Keratinocyte (primary cell): ENCODE measurements around the gene CNKSR3. TPM values are rescaled to one million over a fixed set of nuclear protein-coding genes. Genes with fewer than 3 reads are reported as not detected.

ENCODE experiments used
- DNase-seq: peaks from one replicate; pipeline ENCODE4 v3.0.0-alpha.2; 2011; ENCODE audit warnings: low read depth, missing footprints, low spot score
- FAIRE-seq: peaks from 2 replicates; lab custom pipeline; 2011; peaks lifted over from hg19 to GRCh38; lab: Jason Lieb, UNC
- H2AFZ ChIP-seq: 2 replicates; pipeline ENCODE4 v1.6.0; 2012; ENCODE audit warnings: low read length, control low read depth, inconsistent platforms; ENCODE audit not compliant: control insufficient read depth
- H3K27ac ChIP-seq: 2 replicates; pipeline ENCODE4 v1.5.1; 2011; ENCODE audit warnings: low read length; ENCODE audit not compliant: control insufficient read depth, insufficient read depth
- H3K27me3 ChIP-seq: 3 replicates; pipeline ENCODE4 v1.6.0; 2011; ENCODE audit warnings: low read length; ENCODE audit not compliant: control insufficient read depth, insufficient read depth; ENCODE audit errors: extremely low read depth
- H3K36me3 ChIP-seq, 2 experiments: 2 replicates in 1 of 2; 3 replicates in 1 of 2; pipeline ENCODE4 v1.5.1; 2011; ENCODE audit warnings: low read length in 2 of 2, mild to moderate bottlenecking in 1 of 2; ENCODE audit not compliant: control insufficient read depth in 2 of 2, insufficient read depth in 2 of 2; ENCODE audit errors: extremely low read depth in 1 of 2
- H3K4me1 ChIP-seq: 3 replicates; pipeline ENCODE4 v1.5.1; 2011; ENCODE audit warnings: low read length; ENCODE audit not compliant: control insufficient read depth, insufficient read depth; ENCODE audit errors: extremely low read depth
- H3K4me2 ChIP-seq: 3 replicates; pipeline ENCODE4 v1.6.0; 2011; ENCODE audit warnings: low read depth, low read length; ENCODE audit not compliant: control insufficient read depth, insufficient read depth; ENCODE audit errors: extremely low read depth
- H3K4me3 ChIP-seq, 3 experiments: fragments of 200-600 bp in 1 of 3; sonication (generic) in 1 of 3; 2 replicates in 2 of 3; 3 replicates in 1 of 3; pipeline ENCODE4 v1.5.1; 2011 to 2016; ENCODE audit warnings: low read length in 3 of 3, mild to moderate bottlenecking in 3 of 3, control low read depth in 2 of 3, inconsistent platforms in 1 of 3, low read depth in 1 of 3, mixed read lengths in 1 of 3, mixed run types in 1 of 3, moderate library complexity in 1 of 3; ENCODE audit not compliant: control insufficient read depth in 2 of 3, insufficient read depth in 2 of 3; ENCODE audit errors: extremely low read depth in 1 of 3
- H3K79me2 ChIP-seq: 2 replicates; pipeline ENCODE4 v1.6.0; 2012; ENCODE audit warnings: low read length; ENCODE audit not compliant: control insufficient read depth, insufficient read depth
- H3K9ac ChIP-seq: 3 replicates; pipeline ENCODE4 v1.6.0; 2011; ENCODE audit warnings: low read length; ENCODE audit not compliant: control insufficient read depth, insufficient read depth; ENCODE audit errors: extremely low read depth
- H3K9me1 ChIP-seq: 3 replicates; pipeline ENCODE4 v1.6.0; 2011; ENCODE audit warnings: low read length; ENCODE audit not compliant: control insufficient read depth, insufficient read depth; ENCODE audit errors: extremely low read depth
- H3K9me3 ChIP-seq: 2 replicates; pipeline ENCODE4 v1.5.1; 2012; ENCODE audit warnings: low read depth, low read length; ENCODE audit not compliant: control insufficient read depth
- H4K20me1 ChIP-seq: 3 replicates; pipeline ENCODE4 v1.6.0; 2011; ENCODE audit warnings: low read length; ENCODE audit not compliant: control insufficient read depth, insufficient read depth; ENCODE audit errors: extremely low read depth
- CTCF ChIP-seq, 3 experiments: IDR thresholded peaks in 1 of 3; conservative IDR thresholded peaks in 1 of 3; optimal IDR thresholded peaks in 1 of 3; 2 replicates in 2 of 3; 3 replicates in 1 of 3; pipeline versions ENCODE3 to v1.5.1; 2011; ENCODE audit warnings: low read length in 3 of 3, mild to moderate bottlenecking in 3 of 3, moderate library complexity in 2 of 3, control low read depth in 1 of 3, inconsistent platforms in 1 of 3; ENCODE audit not compliant: insufficient read depth in 2 of 3; ENCODE audit errors: extremely low read depth in 1 of 3
- EZH2 ChIP-seq: IDR thresholded peaks from one replicate; pipeline ENCODE4 v1.6.1; 2012; ENCODE audit warnings: inconsistent platforms, mild to moderate bottlenecking, low read length, moderate library complexity
- dilution Hi-C: fragments of 300-500 bp; cut with MboI; formaldehyde crosslinking; loops from one replicate; pipeline ENCODE4 v1.7.0; 2020; ENCODE audit warnings: low sequenced_read_pairs; ENCODE audit not compliant: extremely low pct_ligation_motif_present
- polyA plus RNA-seq, 5 experiments: library from polyadenylated mRNA; depleted of rRNA in 3 of 5; stranded (reverse) in 3 of 5; stranded (forward) in 1 of 5; unstranded in 1 of 5; fragments of >200 nt; gene quantifications; 1 replicate in 1 of 5; 2 replicates in 3 of 5; 3 replicates in 1 of 5; pipeline versions ENCODE4 v1.2.1 to v1.2.3, GENCODE V29; 2011 to 2012; ENCODE audit warnings: missing spikeins in 2 of 5, low read depth in 1 of 5, low replicate concordance in 1 of 5

Gene CNKSR3
- polyA plus RNA-seq, 1 donor (not counting 4 experiments of a cell fraction or from before 2014, with no cell fraction given) = 2.0 TPM

GRCh38 chr6:154489822-154490221 is 20.7 kb downstream of the CNKSR3 start:
- TF ChIP-seq CTCF (optimal IDR thresholded peaks at IDR 0.05 in 1 of 3, IDR thresholded peaks at IDR 0.05 in 1 of 3, conservative IDR thresholded peaks at IDR 0.05 in 1 of 3; ENCODE audit: extremely low read depth in 1 of 3, insufficient read depth in 2 of 3, low read length in 3 of 3) (no peak), EZH2 (no peak)
- no peak overlapping the region for H3K4me2 ChIP-seq
- no peaks in the 10 kb centered on the region for H3K36me3 ChIP-seq
- FAIRE-seq = no peak
- H3K79me2 ChIP-seq = no peaks in the 10 kb centered on the region
- H2AFZ ChIP-seq = no peak overlapping the region
- H3K9me3 ChIP-seq = no peaks in the 10 kb centered on the region
- dilution Hi-C loops = no loop called here
- H3K4me3 ChIP-seq = no peak overlapping the region
- no peak overlapping the region for H3K27ac ChIP-seq
- H3K27me3 ChIP-seq = no peaks in the 10 kb centered on the region
- H3K9me1 ChIP-seq = no peaks in the 10 kb centered on the region
- DNase-seq = no peak
- H3K4me1 ChIP-seq = peaks cover 9% of the 10 kb centered on the region
- no peak overlapping the region for H3K9ac ChIP-seq
- no peaks in the 10 kb centered on the region for H4K20me1 ChIP-seq

- dilution Hi-C loops = no loop called here
- H3K27me3 ChIP-seq = no peaks in the 10 kb centered on the region
- H3K9ac ChIP-seq = no peak overlapping the region
- no peaks in the 10 kb centered on the region for H3K79me2 ChIP-seq
- H3K4me2 ChIP-seq = no peak overlapping the region
- DNase-seq (no peak), FAIRE-seq (no peak)
- H3K4me1 ChIP-seq = peaks cover 9% of the 10 kb centered on the region
- no peaks in the 10 kb centered on the region for H3K36me3 ChIP-seq
- no peak overlapping the region for H3K4me3 ChIP-seq
- no peak overlapping the region for H3K27ac ChIP-seq
- H3K9me1 ChIP-seq = no peaks in the 10 kb centered on the region
- TF ChIP-seq EZH2 (no peak), CTCF (optimal IDR thresholded peaks at IDR 0.05 in 1 of 3, IDR thresholded peaks at IDR 0.05 in 1 of 3, conservative IDR thresholded peaks at IDR 0.05 in 1 of 3; ENCODE audit: extremely low read depth in 1 of 3, insufficient read depth in 2 of 3, low read length in 3 of 3) (no peak)
- no peaks in the 10 kb centered on the region for H3K9me3 ChIP-seq
- no peaks in the 10 kb centered on the region for H4K20me1 ChIP-seq
- no peak overlapping the region for H2AFZ ChIP-seq
Measured at GRCh38 chr6:154488802-154489437, 21.6 kb downstream of the CNKSR3 start.
